HEK293 (cell line): ENCODE results near the gene MASP2.
"Not testable (repeated sequence)": the region's sequence is repeated elsewhere in the genome, so short reads cannot be mapped to it uniquely, and the experiment has no call there.

ENCODE experiments used
- BCL11A ChIP-seq: fragments of 450-650 bp; formaldehyde crosslinking; IDR thresholded peaks from 2 replicates; pipeline ENCODE4 v1.5.1; 2016; ENCODE audit warnings: low read depth, missing biosample characterization, missing genetic modification characterization
- HOXC10 ChIP-seq: sonication (generic); formaldehyde crosslinking; IDR thresholded peaks from 2 replicates; pipeline ENCODE4 v1.8.1; 2023; ENCODE audit warnings: mild to moderate bottlenecking, missing genetic modification reagents
- SCRT2 ChIP-seq: fragments of 450-650 bp; formaldehyde crosslinking; IDR thresholded peaks from 2 replicates; pipeline ENCODE4 v1.5.1; 2016; ENCODE audit warnings: missing biosample characterization, missing genetic modification characterization
- ZBTB17 ChIP-seq: fragments of 450-650 bp; formaldehyde crosslinking; IDR thresholded peaks from 2 replicates; pipeline ENCODE4 v1.5.1; 2016; ENCODE audit warnings: missing biosample characterization, missing genetic modification characterization
- ZFHX2 ChIP-seq: fragments of 450-650 bp; formaldehyde crosslinking; conservative IDR thresholded peaks from 2 replicates; pipeline ENCODE4 v1.5.1; 2016; ENCODE audit warnings: missing biosample characterization, missing genetic modification characterization
- ZFP69B ChIP-seq: fragments of 450-650 bp; formaldehyde crosslinking; IDR thresholded peaks from 2 replicates; pipeline ENCODE4 v1.5.1; 2016; ENCODE audit warnings: missing biosample characterization, missing genetic modification characterization
- ZNF112 ChIP-seq: fragments of 450-650 bp; formaldehyde crosslinking; IDR thresholded peaks from 2 replicates; pipeline ENCODE4 v1.5.0; 2017; ENCODE audit warnings: missing biosample characterization, missing genetic modification characterization
- ZNF274 ChIP-seq, 2 experiments: fragments of 200-500 bp in 1 of 2; fragments of 450-650 bp in 1 of 2; sonication (Bioruptor generic) in 1 of 2; formaldehyde crosslinking in 1 of 2; IDR thresholded peaks; 2 replicates each; pipeline versions ENCODE4 v1.5.1 to v1.6.1; 2014 to 2016; ENCODE audit warnings: borderline replicate concordance in 1 of 2, inconsistent platforms in 1 of 2, low read length in 1 of 2, missing biosample characterization in 1 of 2, missing genetic modification characterization in 1 of 2
- ZNF416 ChIP-seq: fragments of 450-650 bp; formaldehyde crosslinking; IDR thresholded peaks from 2 replicates; pipeline ENCODE4 v1.5.1; 2016; ENCODE audit warnings: missing biosample characterization, missing genetic modification characterization
- ZNF629 ChIP-seq: fragments of 450-650 bp; formaldehyde crosslinking; IDR thresholded peaks from 2 replicates; pipeline ENCODE4 v1.5.1; 2017; ENCODE audit warnings: missing biosample characterization, missing genetic modification characterization
- ZNF830 ChIP-seq: fragments of 450-650 bp; IDR thresholded peaks from 2 replicates; pipeline ENCODE4 v1.5.0; 2018; ENCODE audit warnings: missing biosample characterization, missing genetic modification characterization, low read depth, mild to moderate bottlenecking, moderate library complexity
- TF ChIP-seq, protein P1 (sequence below): fragments of 450-650 bp; formaldehyde crosslinking; IDR thresholded peaks from 2 replicates; pipeline ENCODE4 v1.5.1; 2016; ENCODE audit warnings: missing biosample characterization, missing genetic modification characterization
- TF ChIP-seq, protein P2 (sequence below): fragments of 450-650 bp; formaldehyde crosslinking; IDR thresholded peaks from 2 replicates; pipeline ENCODE4; 2016; ENCODE audit warnings: missing biosample characterization, missing genetic modification characterization
- TF ChIP-seq, protein P3 (sequence below): fragments of 450-650 bp; formaldehyde crosslinking; IDR thresholded peaks from 2 replicates; pipeline ENCODE4 v1.5.1; 2016; ENCODE audit warnings: missing biosample characterization, missing genetic modification characterization

DNA sequence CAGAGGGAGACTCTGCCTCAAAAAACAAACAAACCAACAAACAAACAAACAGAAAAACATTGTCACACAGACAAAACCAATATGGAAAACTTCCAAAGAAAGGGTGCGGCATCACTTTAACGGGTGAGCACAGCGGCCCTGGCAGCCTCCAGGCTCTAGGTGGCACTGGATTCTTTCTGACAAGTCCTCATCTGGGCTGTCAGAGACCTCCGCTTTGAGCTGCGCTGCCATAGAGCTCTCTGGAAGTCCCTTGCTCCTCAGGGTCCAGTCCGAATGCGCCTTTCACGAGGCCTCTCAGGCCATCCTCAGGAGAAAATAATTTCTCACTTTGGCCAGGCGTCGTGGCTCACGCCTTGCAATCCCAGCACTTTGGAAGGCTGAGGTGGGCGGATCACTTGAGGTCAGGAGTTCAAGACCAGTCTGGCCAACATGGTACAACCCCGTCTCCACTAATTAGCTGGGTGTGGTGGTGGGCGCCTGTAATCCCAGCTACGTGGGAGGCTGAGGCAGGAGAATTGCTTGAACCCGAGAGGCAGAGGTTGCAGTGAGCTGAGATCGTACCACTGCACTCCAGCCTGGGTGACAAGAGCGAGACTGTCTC is 17.0 kb upstream of the MASP2 start:
- not testable (repeated sequence) for TF ChIP-seq SCRT2 (tag by site-specific recombination); ZNF416 (tag by site-specific recombination); HOXC10; ZNF274 (IDR thresholded peaks at IDR 0.05; ENCODE audit: low read length); ZNF274 (tag by site-specific recombination; IDR thresholded peaks at IDR 0.05; ENCODE audit: borderline replicate concordance); ZBTB17; BCL11A (tag by site-specific recombination); ZNF830 (tag by site-specific recombination); ZNF629; ZNF112 (tag by site-specific recombination); ZFP69B (tag by site-specific recombination)
- TF ChIP-seq, protein P1, sequence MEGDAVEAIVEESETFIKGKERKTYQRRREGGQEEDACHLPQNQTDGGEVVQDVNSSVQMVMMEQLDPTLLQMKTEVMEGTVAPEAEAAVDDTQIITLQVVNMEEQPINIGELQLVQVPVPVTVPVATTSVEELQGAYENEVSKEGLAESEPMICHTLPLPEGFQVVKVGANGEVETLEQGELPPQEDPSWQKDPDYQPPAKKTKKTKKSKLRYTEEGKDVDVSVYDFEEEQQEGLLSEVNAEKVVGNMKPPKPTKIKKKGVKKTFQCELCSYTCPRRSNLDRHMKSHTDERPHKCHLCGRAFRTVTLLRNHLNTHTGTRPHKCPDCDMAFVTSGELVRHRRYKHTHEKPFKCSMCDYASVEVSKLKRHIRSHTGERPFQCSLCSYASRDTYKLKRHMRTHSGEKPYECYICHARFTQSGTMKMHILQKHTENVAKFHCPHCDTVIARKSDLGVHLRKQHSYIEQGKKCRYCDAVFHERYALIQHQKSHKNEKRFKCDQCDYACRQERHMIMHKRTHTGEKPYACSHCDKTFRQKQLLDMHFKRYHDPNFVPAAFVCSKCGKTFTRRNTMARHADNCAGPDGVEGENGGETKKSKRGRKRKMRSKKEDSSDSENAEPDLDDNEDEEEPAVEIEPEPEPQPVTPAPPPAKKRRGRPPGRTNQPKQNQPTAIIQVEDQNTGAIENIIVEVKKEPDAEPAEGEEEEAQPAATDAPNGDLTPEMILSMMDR (tag by site-specific recombination) = not testable (repeated sequence)
- TF ChIP-seq, protein P2, sequence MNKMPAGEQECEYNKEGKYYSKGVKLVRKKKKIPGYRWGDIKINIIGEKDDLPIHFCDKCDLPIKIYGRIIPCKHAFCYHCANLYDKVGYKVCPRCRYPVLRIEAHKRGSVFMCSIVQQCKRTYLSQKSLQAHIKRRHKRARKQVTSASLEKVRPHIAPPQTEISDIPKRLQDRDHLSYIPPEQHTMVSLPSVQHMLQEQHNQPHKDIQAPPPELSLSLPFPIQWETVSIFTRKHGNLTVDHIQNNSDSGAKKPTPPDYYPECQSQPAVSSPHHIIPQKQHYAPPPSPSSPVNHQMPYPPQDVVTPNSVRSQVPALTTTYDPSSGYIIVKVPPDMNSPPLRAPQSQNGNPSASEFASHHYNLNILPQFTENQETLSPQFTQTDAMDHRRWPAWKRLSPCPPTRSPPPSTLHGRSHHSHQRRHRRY (tag by site-specific recombination) = not testable (repeated sequence)
- TF ChIP-seq, protein P3, sequence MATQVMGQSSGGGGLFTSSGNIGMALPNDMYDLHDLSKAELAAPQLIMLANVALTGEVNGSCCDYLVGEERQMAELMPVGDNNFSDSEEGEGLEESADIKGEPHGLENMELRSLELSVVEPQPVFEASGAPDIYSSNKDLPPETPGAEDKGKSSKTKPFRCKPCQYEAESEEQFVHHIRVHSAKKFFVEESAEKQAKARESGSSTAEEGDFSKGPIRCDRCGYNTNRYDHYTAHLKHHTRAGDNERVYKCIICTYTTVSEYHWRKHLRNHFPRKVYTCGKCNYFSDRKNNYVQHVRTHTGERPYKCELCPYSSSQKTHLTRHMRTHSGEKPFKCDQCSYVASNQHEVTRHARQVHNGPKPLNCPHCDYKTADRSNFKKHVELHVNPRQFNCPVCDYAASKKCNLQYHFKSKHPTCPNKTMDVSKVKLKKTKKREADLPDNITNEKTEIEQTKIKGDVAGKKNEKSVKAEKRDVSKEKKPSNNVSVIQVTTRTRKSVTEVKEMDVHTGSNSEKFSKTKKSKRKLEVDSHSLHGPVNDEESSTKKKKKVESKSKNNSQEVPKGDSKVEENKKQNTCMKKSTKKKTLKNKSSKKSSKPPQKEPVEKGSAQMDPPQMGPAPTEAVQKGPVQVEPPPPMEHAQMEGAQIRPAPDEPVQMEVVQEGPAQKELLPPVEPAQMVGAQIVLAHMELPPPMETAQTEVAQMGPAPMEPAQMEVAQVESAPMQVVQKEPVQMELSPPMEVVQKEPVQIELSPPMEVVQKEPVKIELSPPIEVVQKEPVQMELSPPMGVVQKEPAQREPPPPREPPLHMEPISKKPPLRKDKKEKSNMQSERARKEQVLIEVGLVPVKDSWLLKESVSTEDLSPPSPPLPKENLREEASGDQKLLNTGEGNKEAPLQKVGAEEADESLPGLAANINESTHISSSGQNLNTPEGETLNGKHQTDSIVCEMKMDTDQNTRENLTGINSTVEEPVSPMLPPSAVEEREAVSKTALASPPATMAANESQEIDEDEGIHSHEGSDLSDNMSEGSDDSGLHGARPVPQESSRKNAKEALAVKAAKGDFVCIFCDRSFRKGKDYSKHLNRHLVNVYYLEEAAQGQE = not testable (repeated sequence)
- 0 out of 2 replicates have a peak, but pooled peaks have one; percentile 42 for TF ChIP-seq ZFHX2 (tag by site-specific recombination)
